GM18507 (cell line): Measurements from ENCODE around the gene OR5K4.
"Not testable (repeated sequence)": the region's sequence is repeated elsewhere in the genome, so short reads cannot be mapped to it uniquely, and the experiment has no call there.

ENCODE experiments used
- DNase-seq: peaks from one replicate; pipeline ENCODE4 v3.0.0; 2011; ENCODE audit warnings: low read depth; ENCODE audit not compliant: insufficient read length; ENCODE audit errors: extremely low spot score
- FAIRE-seq: peaks from 2 replicates; lab custom pipeline; 2011; peaks lifted over from hg19 to GRCh38; lab: Jason Lieb, UNC

The OR5K4 gene

DNA sequence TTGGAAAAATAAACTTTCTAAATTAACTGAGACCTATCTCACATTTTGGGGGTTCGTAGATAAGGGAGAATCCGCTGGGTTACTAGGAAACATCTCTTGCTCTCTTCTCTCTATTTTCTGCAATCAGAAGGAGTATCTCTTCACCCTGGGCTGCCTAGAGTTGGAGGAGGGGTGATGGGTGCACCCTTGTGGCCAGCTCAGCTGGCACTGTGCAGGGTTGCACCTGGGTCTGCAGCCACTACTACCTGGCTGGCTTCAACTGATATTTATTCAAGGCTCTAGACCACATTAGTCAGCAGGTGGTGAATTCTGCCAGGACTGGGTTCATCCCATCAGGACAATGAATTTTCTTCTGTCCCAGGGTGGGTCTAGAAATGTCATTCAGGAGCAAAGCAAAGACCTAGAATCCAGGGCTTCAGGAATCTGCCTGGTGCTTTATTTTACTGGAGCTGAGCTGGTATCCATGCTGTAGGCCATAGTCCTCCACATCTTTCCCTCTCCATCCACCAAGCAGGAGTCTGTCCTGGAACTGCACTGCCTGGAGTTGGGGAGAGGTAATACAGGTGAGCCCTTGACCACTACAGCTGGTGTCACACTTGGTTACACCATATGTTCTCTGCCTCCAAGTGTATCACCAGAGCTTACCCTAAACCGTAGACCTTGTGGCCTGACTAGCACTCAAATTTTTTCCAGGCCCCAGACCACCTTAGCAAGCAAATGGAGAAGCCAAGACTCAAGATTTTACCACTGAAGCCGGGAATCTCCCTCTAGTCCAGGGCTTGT is 14.0 kb downstream of the OR5K4 start:
- DNase-seq (no peak), FAIRE-seq (no peak)

DNA sequence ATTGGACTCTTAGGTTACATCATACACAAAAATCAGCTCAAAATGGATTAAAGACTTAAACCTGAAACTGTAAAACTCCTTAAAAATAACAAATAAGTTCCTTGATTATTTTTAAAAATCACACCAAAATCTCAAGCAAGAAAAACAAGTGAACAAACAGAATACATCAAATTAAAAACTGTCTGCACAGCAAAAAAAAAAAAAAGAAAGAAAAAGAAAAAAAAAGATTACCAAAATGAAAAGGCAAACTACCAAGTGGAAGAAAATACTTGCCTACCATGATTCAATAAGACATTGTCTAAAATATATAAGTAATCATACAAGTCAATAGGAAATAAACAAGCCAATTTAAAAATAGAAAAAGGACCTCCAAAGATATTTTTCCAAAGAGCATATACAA is 17.5 kb downstream of the OR5K4 start:
- DNase-seq (no peak), FAIRE-seq (no peak)

DNA sequence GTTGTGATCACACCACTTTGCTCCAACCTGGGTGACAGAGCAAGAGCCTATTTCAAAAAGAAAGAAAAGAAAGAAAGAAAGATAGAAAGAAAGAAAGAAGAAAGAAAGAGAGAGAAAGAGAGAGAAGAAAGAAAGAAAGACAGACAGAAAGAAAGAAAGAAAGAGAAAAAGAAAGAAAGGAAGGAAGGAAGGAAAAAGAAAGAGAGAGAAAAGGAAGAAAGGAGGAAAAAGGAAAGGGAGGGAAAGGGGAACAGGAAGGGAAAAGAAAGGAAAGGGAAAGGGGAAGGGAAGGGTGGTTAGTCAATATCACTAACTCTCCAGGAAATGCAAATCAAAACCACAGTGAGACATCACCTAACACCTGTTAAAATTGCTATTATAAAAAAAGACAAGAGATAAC is 18.2 kb downstream of the OR5K4 start:
- FAIRE-seq: no peak

DNA sequence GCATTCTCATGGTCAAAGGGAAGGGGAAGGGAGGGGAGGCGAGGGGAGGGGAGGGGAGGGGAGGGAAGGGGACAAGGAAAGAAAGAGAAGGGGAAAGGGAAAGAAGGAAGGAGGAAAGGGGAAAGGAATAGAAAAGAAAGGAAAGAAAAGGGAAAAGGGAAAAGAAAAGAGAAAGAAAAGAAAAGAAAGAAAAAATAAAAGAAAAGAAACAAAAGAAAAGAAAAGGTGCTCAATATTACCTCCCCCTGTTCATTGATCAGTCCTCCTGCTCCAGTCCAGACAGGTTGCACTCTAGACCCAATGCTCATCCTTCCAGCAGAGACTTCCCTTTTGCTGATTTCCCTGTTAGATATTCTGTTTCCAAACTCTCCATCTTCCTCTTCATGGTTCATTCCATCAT is 18.8 kb downstream of the OR5K4 start:
- FAIRE-seq: no peak
- no peak for DNase-seq

More for the DNA sequence above, 18.2 kb downstream of the OR5K4 start:
- no peak for DNase-seq

GRCh38 chr3:98376631-98377030 is 23.0 kb downstream of the OR5K4 start:
- no peak for DNase-seq
- no peak for FAIRE-seq

GRCh38 chr3:98388147-98388546 is 34.5 kb downstream of the OR5K4 start:
- FAIRE-seq: no peak
- DNase-seq: no peak

DNA sequence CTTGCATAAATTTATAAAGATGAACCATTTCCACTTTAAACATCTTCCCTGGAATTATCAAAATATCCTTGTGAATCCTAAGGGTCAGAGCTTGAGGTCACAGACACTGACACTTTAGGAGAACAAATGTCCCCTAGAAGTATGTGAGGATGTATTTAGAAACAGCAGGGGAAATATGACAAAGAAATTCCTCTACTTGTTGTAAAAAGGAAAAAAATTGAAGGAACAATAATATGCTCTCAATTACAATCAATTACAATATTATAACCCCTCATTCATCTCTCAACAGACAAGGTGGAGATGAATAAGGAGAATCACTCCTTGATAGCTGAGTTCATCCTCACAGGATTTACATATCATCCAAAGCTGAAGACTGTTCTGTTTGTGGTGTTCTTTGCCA is 36.7 kb downstream of the OR5K4 start, which contains the start of gene OR5K3:
Gene OR5K3 (plus strand): TSS at position 301 of the 400 bp plus-strand sequence. CDS start 0 bp downstream, at position 301.
- FAIRE-seq (no peak), DNase-seq (no peak)

GRCh38 chr3:98395101-98395500 is 41.4 kb downstream of the OR5K4 start:
- no peak for DNase-seq
- FAIRE-seq: no peak

DNA sequence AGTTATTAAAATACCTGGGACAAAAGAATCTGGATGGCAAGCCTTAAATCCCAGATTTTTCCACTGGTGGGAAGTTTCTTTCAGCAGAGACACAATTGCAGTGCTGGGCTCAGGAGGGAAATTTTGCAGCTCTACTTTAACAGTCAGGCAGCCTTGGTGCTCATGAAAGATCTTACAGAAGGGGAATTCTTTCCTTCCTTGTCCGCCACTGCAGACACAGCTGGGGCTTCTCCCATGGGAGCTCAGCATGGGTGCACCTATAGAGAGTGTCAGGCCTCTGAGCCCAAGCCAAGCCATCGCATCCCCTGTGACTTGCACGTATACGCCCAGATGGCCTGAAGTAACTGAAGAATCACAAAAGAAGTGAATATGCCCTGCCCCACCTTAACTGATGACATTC is 42.8 kb downstream of the OR5K4 start:
- not testable (repeated sequence) for DNase-seq, FAIRE-seq

DNA sequence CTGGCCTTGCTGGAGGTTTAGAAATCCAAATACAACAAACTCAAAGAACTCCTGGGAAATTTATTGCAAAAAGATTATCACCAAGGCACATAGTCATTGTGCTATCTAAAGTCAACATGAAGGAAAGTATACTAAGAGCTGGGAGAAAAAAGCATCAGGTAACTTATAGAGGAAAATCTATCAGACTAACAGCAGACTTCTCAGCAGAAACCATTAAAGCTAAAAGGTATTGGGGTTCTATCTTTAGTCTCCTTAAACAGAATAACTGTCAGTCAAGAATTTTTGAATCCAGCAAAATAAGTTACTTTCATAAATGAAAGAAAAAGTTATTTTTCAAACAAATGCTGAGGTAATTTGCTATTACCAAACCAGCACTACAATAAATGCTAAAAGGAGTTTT is 44.9 kb downstream of the OR5K4 start:
- DNase-seq: no peak
- FAIRE-seq: no peak

GRCh38 chr3:98402507-98402906 is 48.9 kb downstream of the OR5K4 start:
- DNase-seq (no peak), FAIRE-seq (no peak)

DNA sequence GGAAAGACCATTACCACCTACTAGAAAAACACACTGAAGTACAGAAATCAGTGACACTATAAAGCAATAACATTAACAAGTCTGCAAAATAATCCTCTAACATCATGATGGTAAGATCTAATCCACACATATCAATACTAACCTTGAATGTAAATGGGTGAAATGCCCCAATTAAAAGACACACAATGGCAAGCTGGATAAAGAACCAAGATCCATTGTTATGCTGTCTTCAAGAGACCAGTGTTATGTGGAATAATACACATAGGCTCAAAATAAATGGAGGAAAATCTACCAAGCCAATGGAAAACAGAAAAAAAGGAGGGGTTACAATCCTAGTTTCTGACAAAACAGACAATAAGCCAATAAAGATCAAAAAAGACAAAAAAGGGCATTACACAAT is 50.4 kb downstream of the OR5K4 start:
- no peak for FAIRE-seq

More for the DNA sequence above, 50.4 kb downstream of the OR5K4 start:
- no peak for DNase-seq
